ENCODE results near the gene KRTAP12-1. TPM values are rescaled to one million over a fixed set of nuclear protein-coding genes. Genes with fewer than 3 reads are reported as not detected.
"Not testable (repeated sequence)": the region's sequence is repeated elsewhere in the genome, so short reads cannot be mapped to it uniquely, and the experiment has no call there.

Gene KRTAP12-1
- total and polyA plus RNA-seq, 7 donors = not detected

GRCh38 chr21:44700101-44701022 lies 18.4 kb upstream of the KRTAP12-1 start:
- no peak for TF ChIP-seq CTCF (IDR thresholded peaks at IDR 0.05)
- Histone ChIP-seq H3K27ac (no peak overlapping the region), H3K9me3 (no peaks in the 10 kb centered on the region), H3K36me3 (ENCODE audit: insufficient read depth in 1 of 2, low read depth in 1 of 2) (no peaks in the 10 kb centered on the region), H3K4me1 (no peaks in the 10 kb centered on the region), H3K27me3 (ENCODE audit: insufficient read depth in 3 of 3, low read length in 2 of 3) (peaks cover 5 to 84% (median 36%) of the 10 kb centered on the region in 3 donors), H3K4me3 (no peak overlapping the region)
- no peak for DNase-seq
- intact Hi-C loops (cut with DNase I) = no loop called here
- WGBS, 3 donors = 38 to 47% (median 43%) methylated on average over 21 of the region's 21 CpGs
- ATAC-seq = no peak

DNA sequence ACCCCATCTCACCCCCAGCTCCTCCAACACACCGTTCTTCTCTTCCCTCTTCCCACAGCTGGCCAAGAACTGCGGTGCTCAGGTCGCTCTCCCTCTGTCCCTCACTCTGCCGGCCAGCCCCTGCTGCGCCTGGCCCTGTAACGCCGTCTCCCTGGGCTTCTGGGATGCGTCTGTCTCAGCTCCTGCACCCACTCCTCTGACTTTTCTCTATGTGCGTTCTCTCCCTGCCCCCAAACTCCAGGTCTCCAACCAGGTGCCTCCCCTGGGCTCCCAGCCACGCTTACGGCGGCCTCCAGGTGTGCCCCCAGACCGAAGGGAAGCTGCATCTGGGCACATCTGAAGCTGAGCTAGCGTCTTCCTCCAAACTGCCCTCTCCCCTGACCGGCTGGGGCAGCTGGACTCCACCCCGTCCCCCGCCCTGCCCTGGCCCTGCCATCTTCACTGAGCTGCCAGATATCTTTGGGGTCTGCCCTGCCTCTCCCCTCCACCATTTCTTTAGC lies 17.6 kb upstream of the KRTAP12-1 start:
- ATAC-seq = no peak
- intact Hi-C loops (cut with DNase I) = no loop called here
- WGBS, 3 donors = 45 to 47% (median 45%) methylated on average over 17 of the region's 17 CpGs
- Histone ChIP-seq H3K4me1 (no peaks in the 10 kb centered on the region), H3K36me3 (ENCODE audit: insufficient read depth in 1 of 2, low read depth in 1 of 2) (no peaks in the 10 kb centered on the region), H3K27ac (no peak overlapping the region), H3K9me3 (peaks cover under 1% of the 10 kb centered on the region), H3K4me3 (no peak overlapping the region), H3K27me3 (ENCODE audit: insufficient read depth in 3 of 3, low read length in 2 of 3) (peaks cover 5 to 77% (median 34%) of the 10 kb centered on the region in 3 donors)
- peak in 1 of 2 donors; percentile 48 for DNase-seq
- TF ChIP-seq CTCF (IDR thresholded peaks at IDR 0.05) = no peak

GRCh38 chr21:44697811-44698734 lies 16.1 kb upstream of the KRTAP12-1 start:
- no peak for ATAC-seq
- no peaks in the 10 kb centered on the region for H3K36me3 ChIP-seq (ENCODE audit: insufficient read depth in 1 of 2, low read depth in 1 of 2)
- no peak for TF ChIP-seq CTCF (IDR thresholded peaks at IDR 0.05)
- H3K9me3 ChIP-seq = peaks cover 15% of the 10 kb centered on the region
- DNase-seq = no peak
- peaks cover 5 to 62% (median 28%) of the 10 kb centered on the region in 3 donors for H3K27me3 ChIP-seq (ENCODE audit: insufficient read depth in 3 of 3, low read length in 2 of 3)
- H3K27ac ChIP-seq = no peak overlapping the region
- no peaks in the 10 kb centered on the region for H3K4me1 ChIP-seq
- intact Hi-C loops (cut with DNase I) = no loop called here
- WGBS, 3 donors = 15 to 27% (median 21%) methylated on average over 34 to 35 of the region's 35 CpGs
- no peak overlapping the region for H3K4me3 ChIP-seq

GRCh38 chr21:44697172-44697810 lies 15.3 kb upstream of the KRTAP12-1 start, which contains the start of gene KRTAP10-12:
Gene KRTAP10-12 (plus strand): TSS chr21:44697172. CDS start chr21:44697202, 30 bp downstream.
- ATAC-seq = not testable (repeated sequence)
- H3K27me3 ChIP-seq (ENCODE audit: insufficient read depth in 3 of 3, low read length in 2 of 3) = peaks cover 5 to 55% (median 24%) of the 10 kb centered on the region in 3 donors
- WGBS, 3 donors = 24 to 39% (median 25%) methylated on average over 16 to 21 of the region's 21 CpGs

More at GRCh38 chr21:44697172-44697810, 15.3 kb upstream of the KRTAP12-1 start, which contains the start of gene KRTAP10-12:
- DNase-seq; intact Hi-C loops (cut with DNase I); H3K4me3 ChIP-seq; H3K4me1 ChIP-seq; H3K36me3 ChIP-seq (ENCODE audit: insufficient read depth in 1 of 2, low read depth in 1 of 2); H3K27ac ChIP-seq: not testable (repeated sequence)
- H3K9me3 ChIP-seq = peaks cover 22% of the 10 kb centered on the region
